HepG2 (cell line): ENCODE results near the gene PDE6H. TPM values are rescaled to one million over a fixed set of nuclear protein-coding genes. Genes with fewer than 3 reads are reported as not detected.

Experiments
- ATAC-seq: fragments of 200-7000 bp; cut with Tn5 transposase; 3 replicates; pipeline ENCODE4 v1.9.1; 2020; ENCODE audit warnings: mild to moderate bottlenecking, moderate library complexity
- BruUV-seq: library from RNA; stranded (reverse); fragments of 400-500 nt; replicated peaks from 2 replicates; lab custom pipeline; 2021; lab: Mats Ljungman, UMichigan
- CTCF ChIA-PET: fragments of 300-600 bp; formaldehyde crosslinking; extraction: SDS; loops from one replicate; lab custom pipeline; 2021; ENCODE audit warnings: low total read pairs, inconsistent platforms, low intra/inter-chr PET ratio; lab: Yijun Ruan, JAX
- POLR2A ChIA-PET: fragments of 350-600 bp; sonication (Branson Sonifier 250); formaldehyde crosslinking; loops from one replicate; lab custom pipeline; 2020; ENCODE audit warnings: antibody characterized with exemption, inconsistent platforms; lab: Yijun Ruan, JAX
- DNase-seq: peaks from one replicate; pipeline ENCODE4 v3.0.0-alpha.2; 2015; ENCODE audit warnings: low spot score
- FAIRE-seq: peaks from 3 replicates; lab custom pipeline; 2011; peaks lifted over from hg19 to GRCh38; lab: Jason Lieb, UNC
- H2AFZ ChIP-seq: one replicate; pipeline ENCODE4 v1.6.1; 2011; ENCODE audit warnings: low read length, inconsistent platforms
- H3K27ac ChIP-seq: fragments of 300-600 bp; 3 replicates; pipeline ENCODE4 v1.8.0; 2011; ENCODE audit warnings: mixed run types, mild to moderate bottlenecking, mixed read lengths, low read length, inconsistent platforms; ENCODE audit not compliant: insufficient read depth; ENCODE audit errors: extremely low read length
- H3K27me3 ChIP-seq, 2 experiments: fragments of 200-600 bp in 1 of 2; 2 replicates in 1 of 2; 3 replicates in 1 of 2; pipeline versions ENCODE4 v1.6.0 to v1.8.0; 2011; ENCODE audit warnings: low read length in 2 of 2, mild to moderate bottlenecking in 2 of 2, moderate library complexity in 2 of 2, inconsistent platforms in 1 of 2; ENCODE audit not compliant: insufficient read depth in 2 of 2, control insufficient read depth in 1 of 2
- H3K36me3 ChIP-seq, 2 experiments: fragments of 200-600 bp in 1 of 2; replicated peaks in 1 of 2; 2 replicates in 1 of 2; 3 replicates in 1 of 2; pipeline versions ENCODE4 v1.5.1 to v1.8.0; 2011; ENCODE audit warnings: low read length in 2 of 2, inconsistent platforms in 1 of 2; ENCODE audit not compliant: insufficient read depth in 2 of 2, control insufficient read depth in 1 of 2
- H3K4me1 ChIP-seq: 2 replicates; pipeline ENCODE4 v1.5.1; 2012; ENCODE audit warnings: low read length, inconsistent platforms; ENCODE audit not compliant: insufficient read depth
- H3K4me2 ChIP-seq: 2 replicates; pipeline ENCODE4 v1.6.0; 2011; ENCODE audit warnings: low read depth, low read length, inconsistent platforms
- H3K4me3 ChIP-seq, 3 experiments: fragments of 200-600 bp in 1 of 3; sonication (generic), shearing (Covaris generic) in 1 of 3; replicated peaks in 1 of 3; 2 replicates each; pipeline ENCODE4 v1.5.1; 2011 to 2016; ENCODE audit warnings: low read length in 3 of 3, inconsistent platforms in 2 of 3, low read depth in 2 of 3, mild to moderate bottlenecking in 2 of 3, control low read depth in 1 of 3, mixed read lengths in 1 of 3; ENCODE audit not compliant: insufficient read depth in 1 of 3
- H3K79me2 ChIP-seq: one replicate; pipeline ENCODE4 v1.6.1; 2011; ENCODE audit warnings: low read length, inconsistent platforms; ENCODE audit not compliant: insufficient read depth
- H3K9ac ChIP-seq: 2 replicates; pipeline ENCODE4 v1.6.0; 2011; ENCODE audit warnings: mild to moderate bottlenecking, low read depth, low read length, inconsistent platforms; ENCODE audit not compliant: insufficient read depth
- H3K9me3 ChIP-seq: 2 replicates; pipeline ENCODE4 v1.5.1; 2012; ENCODE audit warnings: mild to moderate bottlenecking, low read length
- H4K20me1 ChIP-seq: 2 replicates; pipeline ENCODE4 v1.6.0; 2011; ENCODE audit warnings: inconsistent platforms, mild to moderate bottlenecking, low read length, moderate library complexity; ENCODE audit not compliant: insufficient read depth
- CREB1 ChIP-seq, 2 experiments: fragments of 450-650 bp in 1 of 2; IDR thresholded peaks; 2 replicates each; pipeline ENCODE4 v1.6.1; 2016 to 2017; ENCODE audit warnings: control low read depth in 1 of 2, mild to moderate bottlenecking in 1 of 2, missing compliant biosample characterization in 1 of 2, missing genetic modification characterization in 1 of 2
- FOXA3 ChIP-seq: IDR thresholded peaks from 2 replicates; pipeline ENCODE4 v1.6.1; 2016; ENCODE audit warnings: missing genetic modification reagents, missing compliant biosample characterization
- FOXC1 ChIP-seq: sonication (generic); formaldehyde crosslinking; IDR thresholded peaks from 2 replicates; pipeline ENCODE4 v1.8.0; 2022; ENCODE audit warnings: mild to moderate bottlenecking, missing genetic modification reagents, borderline replicate concordance
- GABPB1 ChIP-seq: IDR thresholded peaks from 2 replicates; pipeline ENCODE4 v1.6.1; 2016; ENCODE audit warnings: mild to moderate bottlenecking, missing genetic modification reagents, moderate library complexity, missing compliant biosample characterization
- GATAD2A ChIP-seq: IDR thresholded peaks from 2 replicates; pipeline ENCODE4 v1.6.1; 2016
- HMG20B ChIP-seq: conservative IDR thresholded peaks from 2 replicates; pipeline ENCODE4 v1.6.1; 2016; ENCODE audit warnings: missing genetic modification reagents, missing compliant biosample characterization
- KLF9 ChIP-seq: IDR thresholded peaks from 2 replicates; pipeline ENCODE4 v1.6.1; 2016; ENCODE audit warnings: low read depth
- MAFK ChIP-seq, 2 experiments: IDR thresholded peaks in 1 of 2; conservative IDR thresholded peaks in 1 of 2; 2 replicates each; pipeline ENCODE4 v1.6.1; 2011; ENCODE audit warnings: improper control_type of control experiment in 2 of 2, low read length in 2 of 2
- NAIF1 ChIP-seq: sonication (generic); formaldehyde crosslinking; IDR thresholded peaks from 2 replicates; pipeline ENCODE4 v1.5.0; 2020; ENCODE audit warnings: mild to moderate bottlenecking, missing genetic modification reagents, borderline replicate concordance
- NR1H2 ChIP-seq: sonication (generic); formaldehyde crosslinking; IDR thresholded peaks from 2 replicates; pipeline ENCODE4 v1.8.1; 2022; ENCODE audit warnings: low read depth, missing genetic modification reagents, borderline replicate concordance
- RFX3 ChIP-seq: IDR thresholded peaks from 2 replicates; pipeline ENCODE4 v1.6.1; 2016; ENCODE audit warnings: missing biosample characterization, missing genetic modification reagents
- SRSF1 ChIP-seq: fragments of 200-400 bp; formaldehyde crosslinking; optimal IDR thresholded peaks from 2 replicates; pipeline ENCODE3; 2017; ENCODE audit warnings: mild to moderate bottlenecking, low read depth, low read length, moderate library complexity
- ZC3H4 ChIP-seq: sonication (generic); formaldehyde crosslinking; IDR thresholded peaks from 2 replicates; pipeline ENCODE4 v1.4.0; 2020; ENCODE audit warnings: missing genetic modification reagents, borderline replicate concordance
- ZHX1 ChIP-seq: sonication (generic); formaldehyde crosslinking; IDR thresholded peaks from 2 replicates; pipeline ENCODE4 v1.8.1; 2022; ENCODE audit warnings: low read depth, mild to moderate bottlenecking, missing genetic modification reagents
- ZNF543 ChIP-seq: sonication (generic); formaldehyde crosslinking; IDR thresholded peaks from 2 replicates; pipeline ENCODE4 v1.4.0; 2020; ENCODE audit warnings: mild to moderate bottlenecking, missing genetic modification reagents
- ZNF768 ChIP-seq: sonication (generic); formaldehyde crosslinking; IDR thresholded peaks from 2 replicates; pipeline ENCODE4 v1.4.0; 2020; ENCODE audit warnings: missing genetic modification reagents
- ZNF83 ChIP-seq: sonication (generic); formaldehyde crosslinking; IDR thresholded peaks from 2 replicates; pipeline ENCODE4 v1.4.0; 2020; ENCODE audit warnings: missing genetic modification reagents, mild to moderate bottlenecking, borderline replicate concordance
- ZSCAN30 ChIP-seq: sonication (generic); formaldehyde crosslinking; IDR thresholded peaks from 2 replicates; pipeline ENCODE4 v1.5.0; 2020; ENCODE audit warnings: mild to moderate bottlenecking, missing genetic modification reagents
- WGBS: methylation state at CpG from one replicate; pipeline ENCODE4 v1.1.6; 2017; ENCODE audit warnings: low lambda C conversion rate; 5-methylcytosine and 5-hydroxymethylcytosine counted together
- in situ Hi-C: cut with HindIII; loops from 2 replicates; pipeline ENCODE4 v1.10.0; 2017; ENCODE audit warnings: low pct_unique_long_range_greater_than_20kb; ENCODE audit not compliant: extremely low pct_ligation_motif_present
- intact Hi-C: fragments of 100-400 bp; cut with micrococcal nuclease; formaldehyde crosslinking; loops from one replicate; pipeline ENCODE4 v1.10.0; 2022; ENCODE audit not compliant: unreplicated experiment
- polyA plus RNA-seq, 8 experiments: library from polyadenylated mRNA; depleted of rRNA in 3 of 8; stranded (reverse) in 7 of 8; unstranded in 1 of 8; fragments of >200 nt; fragmentation: Illumina TruSeq in 4 of 8; extraction: Trizol in 4 of 8; gene quantifications; 2 replicates each; pipeline versions ENCODE4 v1.2.1 to v1.2.3, GENCODE V29; 2011 to 2016; ENCODE audit warnings: low read depth in 4 of 8, missing spikeins in 1 of 8, mixed read lengths in 1 of 8; ENCODE audit not compliant: insufficient read depth in 1 of 8
- total RNA-seq, 5 experiments: library from RNA; depleted of rRNA; stranded (reverse); fragments of >200 nt; fragmentation: Illumina TruSeq; extraction: Trizol; gene quantifications; 2 replicates each; pipeline ENCODE4 v1.2.3, GENCODE V29; 2016; ENCODE audit warnings: low read depth in 1 of 5

The PDE6H gene
- total and polyA plus RNA-seq, 2 of the 13 experiments (the other 11 are each of a cell fraction or from before 2014, with no cell fraction given): not detected

GRCh38 chr12:14951851-14952250, 21.0 kb upstream of the PDE6H start:
- peaks cover 36% of the 10 kb centered on the region for H3K4me1 ChIP-seq
- DNase-seq: no peak
- H2AFZ ChIP-seq: no peak overlapping the region
- CTCF ChIA-PET: no interaction called here
- in situ Hi-C loops: no loop called here
- no peak overlapping the region for H3K4me2 ChIP-seq
- H3K79me2 ChIP-seq: no peaks in the 10 kb centered on the region
- no peak for TF ChIP-seq ZNF543
- no peak for TF ChIP-seq GATAD2A (CRISPR knock-in tag)
- no peak for TF ChIP-seq CREB1 (IDR thresholded peaks at IDR 0.05)
- TF ChIP-seq CREB1 (CRISPR knock-in tag; IDR thresholded peaks at IDR 0.05): no peak
- no peak for TF ChIP-seq ZHX1 (CRISPR knock-in tag)
- no peaks in the 10 kb centered on the region for H3K9me3 ChIP-seq
- POLR2A ChIA-PET: no interaction called here
- WGBS: 0% methylated on average over 1 of the region's 1 CpG
- H3K4me3 ChIP-seq: no peak overlapping the region
- FAIRE-seq: no peak
- H4K20me1 ChIP-seq: no peaks in the 10 kb centered on the region
- no peak overlapping the region for H3K9ac ChIP-seq
- no peak overlapping the region for H3K27ac ChIP-seq
- ATAC-seq: no peak
- H3K27me3 ChIP-seq: no peaks in the 10 kb centered on the region
- BruUV-seq: no TSS peak
- H3K36me3 ChIP-seq: no peaks in the 10 kb centered on the region
- intact Hi-C loops: no loop called here

GRCh38 chr12:14952299-14952921, 20.4 kb upstream of the PDE6H start:
- no peaks in the 10 kb centered on the region for H3K79me2 ChIP-seq
- H4K20me1 ChIP-seq: no peaks in the 10 kb centered on the region
- H3K36me3 ChIP-seq: no peaks in the 10 kb centered on the region
- H3K9me3 ChIP-seq: no peaks in the 10 kb centered on the region
- intact Hi-C loops: no loop called here
- no peak overlapping the region for H3K4me3 ChIP-seq
- H3K9ac ChIP-seq: no peak overlapping the region
- no peak overlapping the region; the same call in 1 of the 2 replicates for H3K4me2 ChIP-seq
- ATAC-seq: peak; percentile 67; the same call in 2 of the 3 replicates
- BruUV-seq: no TSS peak
- no peak overlapping the region for H3K27ac ChIP-seq
- ChIA-PET CTCF (no interaction called here), POLR2A (no interaction called here)
- DNase-seq: peak; percentile 42
- no peak overlapping the region for H2AFZ ChIP-seq
- no peaks in the 10 kb centered on the region for H3K27me3 ChIP-seq
- H3K4me1 ChIP-seq: peaks cover 31% of the 10 kb centered on the region
- WGBS: 38% methylated on average over 7 of the region's 7 CpGs
- FAIRE-seq: no peak
- in situ Hi-C loops: no loop called here
- TF ChIP-seq ZSCAN30 (CRISPR knock-in tag): no peak
- no peak for TF ChIP-seq ZNF83
- TF ChIP-seq HMG20B (CRISPR knock-in tag): no peak
- TF ChIP-seq NAIF1 (CRISPR knock-in tag): no peak
- no peak for TF ChIP-seq NR1H2 (CRISPR knock-in tag)
- 0 out of 4 replicates have a peak, but pooled peaks of 1 of the 2 experiments have one; percentile 3 for TF ChIP-seq MAFK (conservative IDR thresholded peaks at IDR 0.05 in 1 of 2, IDR thresholded peaks at IDR 0.05 in 1 of 2; ENCODE audit: low read length in 2 of 2)
- TF ChIP-seq ZC3H4 (CRISPR knock-in tag): no peak
- no peak for TF ChIP-seq FOXC1 (CRISPR knock-in tag)
- TF ChIP-seq GABPB1 (CRISPR knock-in tag): peak; percentile 23; the same call in 1 of the 2 replicates
- no peak for TF ChIP-seq SRSF1
- peak; percentile 90 for TF ChIP-seq RFX3 (CRISPR knock-in tag)
- peak; percentile 34; the same call in 1 of the 2 replicates for TF ChIP-seq ZNF768 (CRISPR knock-in tag)
- TF ChIP-seq KLF9 (CRISPR knock-in tag): no peak
- peak; percentile 64 for TF ChIP-seq FOXA3 (CRISPR knock-in tag)
